Measurements from ENCODE around the gene PTPRF.

PTPRF gene

GRCh38 chr1:43569175-43569574, 38.5 kb downstream of the PTPRF start:
- H4K91ac ChIP-seq (ENCODE audit: low read depth, low read length, poor library complexity) = no peak overlapping the region
- no peak overlapping the region for H2AFZ ChIP-seq (ENCODE audit: low read length)
- H3K18ac ChIP-seq (ENCODE audit: low read length) = no peak overlapping the region
- H4K8ac ChIP-seq (ENCODE audit: low read depth, low read length) = no peak overlapping the region
- WGBS, 2 donors (ENCODE audit: extremely low coverage in 2 of 2, insufficient read length in 2 of 2, insufficient replicate concordance in 1 of 2) = no CpG with 5 or more reads among the region's 6 CpGs
- H3K4ac ChIP-seq (ENCODE audit: low read length) = no peak overlapping the region
- H3K9ac ChIP-seq (ENCODE audit: low read depth, low read length, poor library complexity) = no peak overlapping the region
- H3K9me3 ChIP-seq (replicated peaks in 1 of 2; ENCODE audit: control insufficient read depth in 2 of 2, insufficient read depth in 1 of 2, low read depth in 1 of 2, low read length in 2 of 2) = peaks cover 0 to 4% of the 10 kb centered on the region in 2 donors
- no peak overlapping the region for H2BK12ac ChIP-seq (ENCODE audit: low read length)
- H2AK5ac ChIP-seq (ENCODE audit: low read depth, low read length) = no peak overlapping the region
- no peak overlapping the region for H3K27ac ChIP-seq (replicated peaks; ENCODE audit: low read length)
- H2BK120ac ChIP-seq (ENCODE audit: low read depth, low read length) = peak overlapping the region; percentile 47
- no peak overlapping the region for H3K14ac ChIP-seq (ENCODE audit: low read length)
- peaks cover 13 to 41% of the 10 kb centered on the region in 2 donors for H3K4me1 ChIP-seq (ENCODE audit: control insufficient read depth in 2 of 2, insufficient read depth in 1 of 2, low read depth in 1 of 2, low read length in 2 of 2)
- no peaks in the 10 kb centered on the region for H3K27me3 ChIP-seq (ENCODE audit: control insufficient read depth in 3 of 3, insufficient read depth in 3 of 3, low read depth in 1 of 3, low read length in 3 of 3)
- no peak overlapping the region for H3K4me3 ChIP-seq (ENCODE audit: low read length in 2 of 2)
- H3K4me2 ChIP-seq (ENCODE audit: insufficient read depth, low read length, poor library complexity, severe bottlenecking) = no peak overlapping the region
- peaks cover 5% of the 10 kb centered on the region for H3K79me1 ChIP-seq (ENCODE audit: low read depth, low read length)
- H3K23ac ChIP-seq (ENCODE audit: low read depth, low read length, poor library complexity) = peak overlapping the region; percentile 48
- H3K36me3 ChIP-seq (replicated peaks in 1 of 2; ENCODE audit: control insufficient read depth in 2 of 2, insufficient read depth in 2 of 2, low read length in 2 of 2) = peaks cover 23 to 48% of the 10 kb centered on the region in 2 donors
- H2BK5ac ChIP-seq (ENCODE audit: low read length) = no peak overlapping the region
- H2BK15ac ChIP-seq (ENCODE audit: low read length) = no peak overlapping the region
- DNase-seq (ENCODE audit: low spot score) = no peak

DNA sequence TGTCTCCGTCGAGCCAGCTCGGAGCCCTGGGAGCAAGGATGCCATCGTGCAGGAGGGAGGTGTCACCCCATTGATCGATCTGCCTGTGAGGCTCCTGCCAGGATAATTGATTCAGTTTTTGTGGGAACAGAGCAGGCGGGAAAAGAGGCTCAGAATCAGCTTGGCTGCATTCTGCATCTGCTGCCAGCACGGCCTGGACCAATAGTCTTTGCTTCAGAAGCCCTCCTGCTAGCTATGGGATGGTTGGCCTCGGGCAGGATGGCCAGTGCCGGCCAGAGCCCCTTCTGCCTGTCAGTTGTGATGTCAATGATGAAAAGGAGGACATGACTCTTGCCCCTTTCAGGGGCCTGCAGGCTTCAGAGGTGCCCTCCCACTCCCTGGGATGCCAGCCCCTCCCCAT, 39.6 kb downstream of the PTPRF start:
- Histone ChIP-seq H3K14ac (ENCODE audit: low read length) (no peak overlapping the region), H2BK12ac (ENCODE audit: low read length) (no peak overlapping the region), H3K4me3 (ENCODE audit: low read length in 2 of 2) (no peak overlapping the region), H3K4me1 (ENCODE audit: control insufficient read depth in 2 of 2, insufficient read depth in 1 of 2, low read depth in 1 of 2, low read length in 2 of 2) (peaks cover 10 to 34% of the 10 kb centered on the region in 2 donors), H2AFZ (ENCODE audit: low read length) (no peak overlapping the region), H2AK5ac (ENCODE audit: low read depth, low read length) (no peak overlapping the region), H3K4ac (ENCODE audit: low read length) (no peak overlapping the region), H3K27ac (replicated peaks; ENCODE audit: low read length) (no peak overlapping the region), H3K9me3 (replicated peaks in 1 of 2; ENCODE audit: control insufficient read depth in 2 of 2, insufficient read depth in 1 of 2, low read depth in 1 of 2, low read length in 2 of 2) (peaks cover 0 to 2% of the 10 kb centered on the region in 2 donors), H4K8ac (ENCODE audit: low read depth, low read length) (no peak overlapping the region), H3K23ac (ENCODE audit: low read depth, low read length, poor library complexity) (no peak overlapping the region), H3K4me2 (ENCODE audit: insufficient read depth, low read length, poor library complexity, severe bottlenecking) (no peak overlapping the region), H4K91ac (ENCODE audit: low read depth, low read length, poor library complexity) (no peak overlapping the region), H3K36me3 (replicated peaks in 1 of 2; ENCODE audit: control insufficient read depth in 2 of 2, insufficient read depth in 2 of 2, low read length in 2 of 2) (peaks cover 21 to 54% of the 10 kb centered on the region in 2 donors), H3K79me1 (ENCODE audit: low read depth, low read length) (peaks cover 5% of the 10 kb centered on the region), H2BK15ac (ENCODE audit: low read length) (no peak overlapping the region), H3K18ac (ENCODE audit: low read length) (no peak overlapping the region), H3K9ac (ENCODE audit: low read depth, low read length, poor library complexity) (no peak overlapping the region), H2BK5ac (ENCODE audit: low read length) (no peak overlapping the region), H3K27me3 (ENCODE audit: control insufficient read depth in 3 of 3, insufficient read depth in 3 of 3, low read depth in 1 of 3, low read length in 3 of 3) (no peaks in the 10 kb centered on the region), H2BK120ac (ENCODE audit: low read depth, low read length) (no peak overlapping the region)
- DNase-seq (ENCODE audit: low spot score) = no peak
- no CpG with 5 or more reads among the region's 9 CpGs for WGBS, 2 donors (ENCODE audit: extremely low coverage in 2 of 2, insufficient read length in 2 of 2, insufficient replicate concordance in 1 of 2)

GRCh38 chr1:43570715-43571114, 40.0 kb downstream of the PTPRF start:
- no CpG with 5 or more reads among the region's 14 CpGs for WGBS, 2 donors (ENCODE audit: extremely low coverage in 2 of 2, insufficient read length in 2 of 2, insufficient replicate concordance in 1 of 2)
- Histone ChIP-seq H3K14ac (ENCODE audit: low read length) (no peak overlapping the region), H3K4me2 (ENCODE audit: insufficient read depth, low read length, poor library complexity, severe bottlenecking) (no peak overlapping the region), H3K23ac (ENCODE audit: low read depth, low read length, poor library complexity) (peak overlapping the region; percentile 36), H3K79me1 (ENCODE audit: low read depth, low read length) (peaks cover 5% of the 10 kb centered on the region), H3K4ac (ENCODE audit: low read length) (no peak overlapping the region), H3K36me3 (replicated peaks in 1 of 2; ENCODE audit: control insufficient read depth in 2 of 2, insufficient read depth in 2 of 2, low read length in 2 of 2) (peaks cover 23 to 56% of the 10 kb centered on the region in 2 donors), H4K8ac (ENCODE audit: low read depth, low read length) (no peak overlapping the region), H3K27me3 (ENCODE audit: control insufficient read depth in 3 of 3, insufficient read depth in 3 of 3, low read depth in 1 of 3, low read length in 3 of 3) (no peaks in the 10 kb centered on the region), H4K91ac (ENCODE audit: low read depth, low read length, poor library complexity) (no peak overlapping the region), H3K9me3 (replicated peaks in 1 of 2; ENCODE audit: control insufficient read depth in 2 of 2, insufficient read depth in 1 of 2, low read depth in 1 of 2, low read length in 2 of 2) (peaks cover 0 to 2% of the 10 kb centered on the region in 2 donors), H2AK5ac (ENCODE audit: low read depth, low read length) (no peak overlapping the region), H2BK5ac (ENCODE audit: low read length) (peak overlapping the region; percentile 19), H2AFZ (ENCODE audit: low read length) (no peak overlapping the region), H3K4me3 (ENCODE audit: low read length in 2 of 2) (no peak overlapping the region), H3K9ac (ENCODE audit: low read depth, low read length, poor library complexity) (no peak overlapping the region), H3K18ac (ENCODE audit: low read length) (no peak overlapping the region), H2BK15ac (ENCODE audit: low read length) (no peak overlapping the region), H3K27ac (replicated peaks; ENCODE audit: low read length) (no peak overlapping the region), H2BK12ac (ENCODE audit: low read length) (no peak overlapping the region), H3K4me1 (ENCODE audit: control insufficient read depth in 2 of 2, insufficient read depth in 1 of 2, low read depth in 1 of 2, low read length in 2 of 2) (peaks cover 8 to 31% of the 10 kb centered on the region in 2 donors), H2BK120ac (ENCODE audit: low read depth, low read length) (no peak overlapping the region)
- DNase-seq (ENCODE audit: low spot score) = no peak

GRCh38 chr1:43572084-43572483, 41.4 kb downstream of the PTPRF start:
- Histone ChIP-seq H2BK5ac (ENCODE audit: low read length) (no peak overlapping the region), H3K4me1 (ENCODE audit: control insufficient read depth in 2 of 2, insufficient read depth in 1 of 2, low read depth in 1 of 2, low read length in 2 of 2) (peaks cover 8 to 27% of the 10 kb centered on the region in 2 donors), H2BK120ac (ENCODE audit: low read depth, low read length) (no peak overlapping the region), H3K14ac (ENCODE audit: low read length) (no peak overlapping the region), H3K4ac (ENCODE audit: low read length) (no peak overlapping the region), H3K4me2 (ENCODE audit: insufficient read depth, low read length, poor library complexity, severe bottlenecking) (no peak overlapping the region), H3K23ac (ENCODE audit: low read depth, low read length, poor library complexity) (no peak overlapping the region), H3K9ac (ENCODE audit: low read depth, low read length, poor library complexity) (no peak overlapping the region), H4K91ac (ENCODE audit: low read depth, low read length, poor library complexity) (no peak overlapping the region), H3K9me3 (replicated peaks in 1 of 2; ENCODE audit: control insufficient read depth in 2 of 2, insufficient read depth in 1 of 2, low read depth in 1 of 2, low read length in 2 of 2) (peaks cover 0 to 2% of the 10 kb centered on the region in 2 donors), H3K27ac (replicated peaks; ENCODE audit: low read length) (no peak overlapping the region), H3K4me3 (ENCODE audit: low read length in 2 of 2) (no peak overlapping the region), H2BK12ac (ENCODE audit: low read length) (no peak overlapping the region), H2BK15ac (ENCODE audit: low read length) (no peak overlapping the region), H2AK5ac (ENCODE audit: low read depth, low read length) (peak overlapping the region; percentile 60), H3K27me3 (ENCODE audit: control insufficient read depth in 3 of 3, insufficient read depth in 3 of 3, low read depth in 1 of 3, low read length in 3 of 3) (no peaks in the 10 kb centered on the region), H3K36me3 (replicated peaks in 1 of 2; ENCODE audit: control insufficient read depth in 2 of 2, insufficient read depth in 2 of 2, low read length in 2 of 2) (peaks cover 26 to 70% of the 10 kb centered on the region in 2 donors), H3K18ac (ENCODE audit: low read length) (peak overlapping the region; percentile 82), H2AFZ (ENCODE audit: low read length) (no peak overlapping the region), H4K8ac (ENCODE audit: low read depth, low read length) (no peak overlapping the region), H3K79me1 (ENCODE audit: low read depth, low read length) (peaks cover 7% of the 10 kb centered on the region)
- DNase-seq (ENCODE audit: low spot score) = no peak
- WGBS, 2 donors (ENCODE audit: extremely low coverage in 2 of 2, insufficient read length in 2 of 2, insufficient replicate concordance in 1 of 2) = no CpG with 5 or more reads among the region's 2 CpGs
